Uterus (tissue), 2 donors: ENCODE results near the gene CCHCR1.

Experiments
- CTCF ChIP-seq, 4 experiments: fragments of 200-600 bp in 2 of 4; fragments of 450-650 bp in 2 of 4; sonication (generic) in 2 of 4; IDR thresholded peaks; one replicate each; pipeline ENCODE4 v1.5.1; 2016 to 2019; ENCODE audit warnings: antibody characterized with exemption in 4 of 4, mild to moderate bottlenecking in 2 of 4, moderate library complexity in 1 of 4
- POLR2A ChIP-seq, 2 donors: fragments of 450-650 bp; IDR thresholded peaks; one replicate each; pipeline ENCODE4 v1.6.1; 2016; ENCODE audit warnings: antibody characterized with exemption in 2 of 2, mild to moderate bottlenecking in 1 of 2, moderate library complexity in 1 of 2

GRCh38 chr6:31158140-31158862 lies 699 bp upstream of the CCHCR1 start, which contains the start of gene TCF19:
- TF ChIP-seq CTCF (IDR thresholded peaks at IDR 0.05) (peak in 2 of 4 experiments; percentile 3 to 6), POLR2A (IDR thresholded peaks at IDR 0.05) (peak; percentile 42 to 74)
